Measurements from ENCODE around the gene SIRPD.

SIRPD gene

DNA sequence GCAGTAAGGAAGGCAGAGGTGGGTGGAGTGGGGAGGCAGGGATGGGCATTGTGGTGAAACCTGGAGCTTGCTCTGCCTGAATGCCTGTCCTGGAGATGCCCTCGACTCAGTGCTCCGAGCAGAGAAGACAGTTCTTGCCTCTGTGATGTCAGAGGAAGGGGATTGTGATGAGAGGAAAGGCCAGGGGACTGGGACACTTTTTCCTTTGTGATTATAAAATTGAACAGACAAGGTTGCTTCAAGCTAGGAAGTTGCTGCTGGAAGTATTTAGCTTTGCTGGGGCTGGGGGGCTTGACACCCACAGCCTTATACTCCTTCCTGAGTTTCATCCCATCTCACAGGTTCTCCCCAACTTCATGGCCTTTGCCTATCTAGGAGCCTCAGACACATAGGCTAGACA, at the start of gene SIRPD:
Gene SIRPD (minus strand): TSS at position 101 of the 400 bp plus-strand sequence. CDS start 52 bp downstream, at position 49.
- no peak for TF ChIP-seq YY1 (IDR thresholded peaks at IDR 0.05; ENCODE audit: low read depth)
- TF ChIP-seq CREB1 (IDR thresholded peaks at IDR 0.05; ENCODE audit: low read depth): no peak
- no peak for TF ChIP-seq RAD21 (IDR thresholded peaks at IDR 0.05; ENCODE audit: low read depth)
- TF ChIP-seq EP300 (IDR thresholded peaks at IDR 0.05; ENCODE audit: borderline replicate concordance): no peak
- TF ChIP-seq EGR1 (IDR thresholded peaks at IDR 0.05): no peak
- TF ChIP-seq, protein P1, sequence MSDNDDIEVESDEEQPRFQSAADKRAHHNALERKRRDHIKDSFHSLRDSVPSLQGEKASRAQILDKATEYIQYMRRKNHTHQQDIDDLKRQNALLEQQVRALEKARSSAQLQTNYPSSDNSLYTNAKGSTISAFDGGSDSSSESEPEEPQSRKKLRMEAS (IDR thresholded peaks at IDR 0.05): no peak
- TF ChIP-seq, protein P2, sequence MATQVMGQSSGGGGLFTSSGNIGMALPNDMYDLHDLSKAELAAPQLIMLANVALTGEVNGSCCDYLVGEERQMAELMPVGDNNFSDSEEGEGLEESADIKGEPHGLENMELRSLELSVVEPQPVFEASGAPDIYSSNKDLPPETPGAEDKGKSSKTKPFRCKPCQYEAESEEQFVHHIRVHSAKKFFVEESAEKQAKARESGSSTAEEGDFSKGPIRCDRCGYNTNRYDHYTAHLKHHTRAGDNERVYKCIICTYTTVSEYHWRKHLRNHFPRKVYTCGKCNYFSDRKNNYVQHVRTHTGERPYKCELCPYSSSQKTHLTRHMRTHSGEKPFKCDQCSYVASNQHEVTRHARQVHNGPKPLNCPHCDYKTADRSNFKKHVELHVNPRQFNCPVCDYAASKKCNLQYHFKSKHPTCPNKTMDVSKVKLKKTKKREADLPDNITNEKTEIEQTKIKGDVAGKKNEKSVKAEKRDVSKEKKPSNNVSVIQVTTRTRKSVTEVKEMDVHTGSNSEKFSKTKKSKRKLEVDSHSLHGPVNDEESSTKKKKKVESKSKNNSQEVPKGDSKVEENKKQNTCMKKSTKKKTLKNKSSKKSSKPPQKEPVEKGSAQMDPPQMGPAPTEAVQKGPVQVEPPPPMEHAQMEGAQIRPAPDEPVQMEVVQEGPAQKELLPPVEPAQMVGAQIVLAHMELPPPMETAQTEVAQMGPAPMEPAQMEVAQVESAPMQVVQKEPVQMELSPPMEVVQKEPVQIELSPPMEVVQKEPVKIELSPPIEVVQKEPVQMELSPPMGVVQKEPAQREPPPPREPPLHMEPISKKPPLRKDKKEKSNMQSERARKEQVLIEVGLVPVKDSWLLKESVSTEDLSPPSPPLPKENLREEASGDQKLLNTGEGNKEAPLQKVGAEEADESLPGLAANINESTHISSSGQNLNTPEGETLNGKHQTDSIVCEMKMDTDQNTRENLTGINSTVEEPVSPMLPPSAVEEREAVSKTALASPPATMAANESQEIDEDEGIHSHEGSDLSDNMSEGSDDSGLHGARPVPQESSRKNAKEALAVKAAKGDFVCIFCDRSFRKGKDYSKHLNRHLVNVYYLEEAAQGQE (IDR thresholded peaks at IDR 0.05; ENCODE audit: low read depth): no peak
- no peak for TF ChIP-seq TCF12 (IDR thresholded peaks at IDR 0.05; ENCODE audit: low read depth)
- TF ChIP-seq, protein P3, sequence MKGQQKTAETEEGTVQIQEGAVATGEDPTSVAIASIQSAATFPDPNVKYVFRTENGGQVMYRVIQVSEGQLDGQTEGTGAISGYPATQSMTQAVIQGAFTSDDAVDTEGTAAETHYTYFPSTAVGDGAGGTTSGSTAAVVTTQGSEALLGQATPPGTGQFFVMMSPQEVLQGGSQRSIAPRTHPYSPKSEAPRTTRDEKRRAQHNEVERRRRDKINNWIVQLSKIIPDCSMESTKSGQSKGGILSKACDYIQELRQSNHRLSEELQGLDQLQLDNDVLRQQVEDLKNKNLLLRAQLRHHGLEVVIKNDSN (IDR thresholded peaks at IDR 0.05): no peak
- no peak for TF ChIP-seq CEBPB (IDR thresholded peaks at IDR 0.05)
- TF ChIP-seq TAF1 (IDR thresholded peaks at IDR 0.05; ENCODE audit: low read depth): no peak
- TF ChIP-seq ZBTB7A (IDR thresholded peaks at IDR 0.05; ENCODE audit: low read depth): no peak
- TF ChIP-seq NFIC (IDR thresholded peaks at IDR 0.05): no peak
- no peak for TF ChIP-seq FOXM1 (IDR thresholded peaks at IDR 0.05; ENCODE audit: borderline replicate concordance, low read depth)
- TF ChIP-seq TEAD4 (IDR thresholded peaks at IDR 0.05): no peak

DNA sequence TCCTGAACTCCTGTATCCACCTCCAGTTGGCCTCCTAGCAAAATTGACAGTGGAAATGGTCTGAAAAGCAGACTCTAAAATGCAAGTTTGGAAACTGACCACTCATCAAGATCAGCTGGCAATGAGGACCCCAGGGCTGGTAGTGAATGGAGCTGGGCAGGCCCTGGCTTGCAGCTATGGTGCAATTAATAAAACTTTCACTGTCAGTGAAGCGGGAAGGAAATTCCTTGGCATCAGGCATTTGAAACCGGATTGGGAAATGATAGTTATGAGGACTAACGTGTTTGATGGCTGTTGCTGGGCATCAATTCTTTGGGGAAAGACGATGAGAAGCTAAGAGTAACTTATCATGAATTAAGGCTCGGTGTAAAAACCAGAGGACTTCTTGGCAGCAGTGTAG, 43.2 kb upstream of the SIRPD start:
- TF ChIP-seq RAD21 (IDR thresholded peaks at IDR 0.05; ENCODE audit: low read depth) (no peak), TEAD4 (IDR thresholded peaks at IDR 0.05) (no peak), YY1 (IDR thresholded peaks at IDR 0.05; ENCODE audit: low read depth) (no peak), NFIC (IDR thresholded peaks at IDR 0.05) (no peak), FOXM1 (IDR thresholded peaks at IDR 0.05; ENCODE audit: borderline replicate concordance, low read depth) (no peak), CREB1 (IDR thresholded peaks at IDR 0.05; ENCODE audit: low read depth) (no peak), ZBTB7A (IDR thresholded peaks at IDR 0.05; ENCODE audit: low read depth) (no peak)
- TF ChIP-seq, protein P1 (IDR thresholded peaks at IDR 0.05): no peak
- TF ChIP-seq, protein P2 (IDR thresholded peaks at IDR 0.05; ENCODE audit: low read depth): no peak

DNA sequence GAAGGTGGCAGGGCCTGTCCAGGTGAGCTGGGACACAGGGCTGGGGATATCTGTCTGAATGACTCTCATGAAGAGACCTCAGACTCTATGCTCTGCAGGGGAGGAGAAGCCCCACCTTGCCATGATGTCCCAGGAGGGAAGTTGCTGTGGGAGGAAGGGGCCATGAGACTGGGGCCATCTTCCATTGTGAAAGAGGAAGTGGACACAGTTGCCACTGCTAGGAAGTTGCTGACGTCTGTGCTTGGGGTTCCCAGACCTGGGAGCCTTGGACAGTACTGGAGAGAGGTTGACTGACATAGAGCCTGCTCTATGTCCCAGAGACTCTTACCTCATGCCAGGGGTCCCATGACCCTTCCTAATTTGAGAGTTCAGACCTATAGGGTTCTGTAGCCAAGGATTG, 37.8 kb upstream of the SIRPD start:
- TF ChIP-seq TAF1 (IDR thresholded peaks at IDR 0.05; ENCODE audit: low read depth) (no peak), NFIC (IDR thresholded peaks at IDR 0.05) (no peak), ZBTB7A (IDR thresholded peaks at IDR 0.05; ENCODE audit: low read depth) (no peak), TCF12 (IDR thresholded peaks at IDR 0.05; ENCODE audit: low read depth) (no peak), RAD21 (IDR thresholded peaks at IDR 0.05; ENCODE audit: low read depth) (no peak), TEAD4 (IDR thresholded peaks at IDR 0.05) (no peak), EGR1 (IDR thresholded peaks at IDR 0.05) (no peak), EP300 (IDR thresholded peaks at IDR 0.05; ENCODE audit: borderline replicate concordance) (no peak), CEBPB (IDR thresholded peaks at IDR 0.05) (no peak), CREB1 (IDR thresholded peaks at IDR 0.05; ENCODE audit: low read depth) (no peak)
- TF ChIP-seq, protein P1 (IDR thresholded peaks at IDR 0.05): no peak
- TF ChIP-seq, protein P3 (IDR thresholded peaks at IDR 0.05): no peak
- TF ChIP-seq, protein P2 (IDR thresholded peaks at IDR 0.05; ENCODE audit: low read depth): no peak

Measured in Ishikawa (cell line).